OCI-LY1 (cell line): Measurements from ENCODE around the gene COMMD1.
A peak's percentile ranks its signal among the peaks of the same experiment; 100 is the strongest.

Experiments
- H2AFZ ChIP-seq: fragments of 200-600 bp; sonication (generic), shearing (Covaris generic); 2 replicates; pipeline ENCODE4 v1.6.0; 2014; ENCODE audit warnings: antibody characterized with exemption, mild to moderate bottlenecking, low read length
- H3F3A ChIP-seq: fragments of 200-600 bp; sonication (generic), shearing (Covaris generic); 2 replicates; pipeline ENCODE4 v1.6.0; 2014; ENCODE audit warnings: mild to moderate bottlenecking, antibody characterized with exemption, low read length, moderate library complexity; ENCODE audit not compliant: insufficient read depth
- H3K27ac ChIP-seq: fragments of 200-600 bp; sonication (generic); 2 replicates; pipeline ENCODE4 v1.5.1; 2014; ENCODE audit warnings: low read length, mixed run types, mild to moderate bottlenecking, low read depth; ENCODE audit not compliant: poor library complexity, severe bottlenecking
- H3K27me3 ChIP-seq: fragments of 200-600 bp; sonication (generic); 2 replicates; pipeline ENCODE4 v1.6.0; 2014; ENCODE audit warnings: antibody characterized with exemption, mild to moderate bottlenecking, low read length, moderate library complexity; ENCODE audit not compliant: insufficient read depth
- H3K36me3 ChIP-seq: fragments of 200-600 bp; sonication (generic); 2 replicates; pipeline ENCODE4 v1.6.1; 2014; ENCODE audit warnings: mild to moderate bottlenecking, antibody characterized with exemption, low read length, moderate library complexity, mixed read lengths; ENCODE audit not compliant: insufficient read depth
- H3K4me1 ChIP-seq: fragments of 200-600 bp; sonication (generic); 2 replicates; pipeline ENCODE4 v1.5.1; 2014; ENCODE audit warnings: mild to moderate bottlenecking, low read length, moderate library complexity; ENCODE audit not compliant: insufficient read depth, severe bottlenecking
- H3K4me2 ChIP-seq: fragments of 200-600 bp; sonication (generic), shearing (Covaris generic); 2 replicates; pipeline ENCODE4 v1.6.1; 2014; ENCODE audit warnings: low read length
- H3K4me3 ChIP-seq: fragments of 200-600 bp; sonication (generic); 2 replicates; pipeline ENCODE4 v1.5.1; 2014; ENCODE audit warnings: low read length, low read depth, mild to moderate bottlenecking, mixed read lengths; ENCODE audit not compliant: poor library complexity, severe bottlenecking
- H3K79me2 ChIP-seq: fragments of 200-600 bp; shearing (Covaris generic); 2 replicates; pipeline ENCODE4 v1.6.1; 2016; ENCODE audit warnings: mixed run types, low read length, mixed read lengths; ENCODE audit not compliant: insufficient read depth
- H3K9ac ChIP-seq: fragments of 200-600 bp; sonication (generic), shearing (Covaris generic); 2 replicates; pipeline ENCODE4 v1.6.1; 2014; ENCODE audit warnings: mild to moderate bottlenecking, low read length, mixed read lengths
- H3K9me2 ChIP-seq: fragments of 200-600 bp; sonication (generic), shearing (Covaris generic); 2 replicates; pipeline ENCODE4 v1.6.1; 2014; ENCODE audit warnings: low read depth, mild to moderate bottlenecking, low read length, mixed read lengths
- H3K9me3 ChIP-seq: fragments of 200-600 bp; shearing (Covaris generic); 2 replicates; pipeline ENCODE4 v1.6.1; 2014; ENCODE audit warnings: low read length, mixed read lengths
- H4K20me1 ChIP-seq: fragments of 200-600 bp; sonication (generic), shearing (Covaris generic); 2 replicates; pipeline ENCODE4 v1.6.0; 2016; ENCODE audit warnings: mild to moderate bottlenecking, low read length; ENCODE audit not compliant: insufficient read depth
- EZH2 ChIP-seq: fragments of 200-600 bp; sonication (generic), shearing (Covaris generic); IDR thresholded peaks from 2 replicates; pipeline ENCODE4 v1.8.0; 2017; ENCODE audit warnings: borderline replicate concordance, mixed run types, mild to moderate bottlenecking, antibody characterized with exemption, low read length, moderate library complexity, mixed read lengths
- TF ChIP-seq, protein P1 (sequence below): fragments of 200-600 bp; sonication (generic), shearing (Covaris generic); IDR thresholded peaks from 2 replicates; pipeline ENCODE4 v1.5.1; 2017; ENCODE audit warnings: mild to moderate bottlenecking, antibody characterized with exemption, low read length, moderate library complexity, mixed read lengths

COMMD1 gene

DNA sequence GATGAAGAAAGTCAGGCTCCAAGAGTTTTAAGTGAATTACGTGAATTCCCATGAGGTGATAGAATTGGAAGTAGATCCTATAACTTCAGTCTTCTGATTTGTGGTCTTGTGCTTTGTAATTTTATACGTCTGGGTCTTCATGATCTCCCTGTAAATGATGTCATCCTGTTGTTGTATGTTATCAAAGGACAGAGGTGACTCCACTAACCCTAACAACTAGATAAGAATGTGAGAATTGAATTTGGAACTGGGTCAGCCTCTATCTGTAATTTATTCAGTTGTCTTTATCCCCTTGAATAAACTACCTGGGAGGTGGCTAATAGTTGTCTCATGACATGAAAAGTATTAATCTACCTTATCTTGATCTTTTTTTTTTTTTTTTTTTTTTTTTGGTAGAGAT, 204.1 kb downstream of the COMMD1 start:
- Histone ChIP-seq H3K79me2 (no peaks in the 10 kb centered on the region), H3K9me2 (no peaks in the 10 kb centered on the region)
- TF ChIP-seq, protein P1, sequence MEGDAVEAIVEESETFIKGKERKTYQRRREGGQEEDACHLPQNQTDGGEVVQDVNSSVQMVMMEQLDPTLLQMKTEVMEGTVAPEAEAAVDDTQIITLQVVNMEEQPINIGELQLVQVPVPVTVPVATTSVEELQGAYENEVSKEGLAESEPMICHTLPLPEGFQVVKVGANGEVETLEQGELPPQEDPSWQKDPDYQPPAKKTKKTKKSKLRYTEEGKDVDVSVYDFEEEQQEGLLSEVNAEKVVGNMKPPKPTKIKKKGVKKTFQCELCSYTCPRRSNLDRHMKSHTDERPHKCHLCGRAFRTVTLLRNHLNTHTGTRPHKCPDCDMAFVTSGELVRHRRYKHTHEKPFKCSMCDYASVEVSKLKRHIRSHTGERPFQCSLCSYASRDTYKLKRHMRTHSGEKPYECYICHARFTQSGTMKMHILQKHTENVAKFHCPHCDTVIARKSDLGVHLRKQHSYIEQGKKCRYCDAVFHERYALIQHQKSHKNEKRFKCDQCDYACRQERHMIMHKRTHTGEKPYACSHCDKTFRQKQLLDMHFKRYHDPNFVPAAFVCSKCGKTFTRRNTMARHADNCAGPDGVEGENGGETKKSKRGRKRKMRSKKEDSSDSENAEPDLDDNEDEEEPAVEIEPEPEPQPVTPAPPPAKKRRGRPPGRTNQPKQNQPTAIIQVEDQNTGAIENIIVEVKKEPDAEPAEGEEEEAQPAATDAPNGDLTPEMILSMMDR = no peak
- TF ChIP-seq EZH2 = no peak

DNA sequence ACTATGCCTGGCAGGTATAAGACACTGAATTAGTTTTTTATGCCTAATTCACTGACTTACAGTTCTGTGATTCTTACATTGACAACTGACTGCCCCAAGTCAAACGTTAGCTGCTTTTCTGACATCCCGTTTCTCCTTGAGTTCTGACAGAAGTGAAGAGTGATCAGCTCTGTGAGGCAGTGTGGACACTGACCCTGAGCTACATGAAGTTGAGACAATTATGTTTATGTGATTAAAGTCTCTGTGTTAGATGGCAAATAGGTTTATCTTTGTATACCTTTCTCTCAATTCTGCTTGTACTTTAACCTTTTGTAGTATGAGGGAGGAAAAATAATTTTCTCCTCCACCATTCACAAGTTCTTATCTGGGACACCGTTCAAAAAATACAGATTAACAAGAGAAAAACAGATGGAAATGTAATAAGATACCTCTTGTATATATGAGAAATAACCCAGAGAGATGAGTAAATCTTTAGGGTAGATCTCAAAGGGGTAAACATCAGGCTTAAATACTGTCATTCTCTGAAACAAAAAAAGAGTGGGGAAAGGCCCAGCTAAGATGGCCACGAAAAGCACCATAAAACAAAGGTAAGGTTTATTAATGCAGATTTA, 205.0 kb downstream of the COMMD1 start:
- H4K20me1 ChIP-seq = no peaks in the 10 kb centered on the region
- H3K9me3 ChIP-seq = no peaks in the 10 kb centered on the region
- no peak overlapping the region for H3K27ac ChIP-seq
- H3K27me3 ChIP-seq = no peaks in the 10 kb centered on the region
- no peaks in the 10 kb centered on the region for H3K79me2 ChIP-seq
- no peaks in the 10 kb centered on the region for H3K9me2 ChIP-seq
- H3K4me2 ChIP-seq = no peak overlapping the region
- H3K4me1 ChIP-seq = peaks cover 33% of the 10 kb centered on the region
- H3F3A ChIP-seq = 0 out of 2 replicates have a peak, but pooled peaks cover 2% of the 10 kb centered on the region
- H3K4me3 ChIP-seq = no peak overlapping the region
- no peak overlapping the region for H2AFZ ChIP-seq
- H3K36me3 ChIP-seq = no peaks in the 10 kb centered on the region
- no peak overlapping the region for H3K9ac ChIP-seq
- TF ChIP-seq, protein P1 = no peak
- no peak for TF ChIP-seq EZH2

More for the DNA sequence above, 204.1 kb downstream of the COMMD1 start:
- H3K36me3 ChIP-seq = no peaks in the 10 kb centered on the region
- H3K27me3 ChIP-seq = no peaks in the 10 kb centered on the region
- 0 out of 2 replicates have a peak, but pooled peaks cover 2% of the 10 kb centered on the region for H3F3A ChIP-seq
- H3K4me3 ChIP-seq = no peak overlapping the region
- peaks cover 24% of the 10 kb centered on the region for H3K4me1 ChIP-seq
- H3K27ac ChIP-seq = no peak overlapping the region
- no peak overlapping the region for H2AFZ ChIP-seq
- no peak overlapping the region for H3K4me2 ChIP-seq
- H3K9ac ChIP-seq = no peak overlapping the region
- no peaks in the 10 kb centered on the region for H3K9me3 ChIP-seq
- no peaks in the 10 kb centered on the region for H4K20me1 ChIP-seq

DNA sequence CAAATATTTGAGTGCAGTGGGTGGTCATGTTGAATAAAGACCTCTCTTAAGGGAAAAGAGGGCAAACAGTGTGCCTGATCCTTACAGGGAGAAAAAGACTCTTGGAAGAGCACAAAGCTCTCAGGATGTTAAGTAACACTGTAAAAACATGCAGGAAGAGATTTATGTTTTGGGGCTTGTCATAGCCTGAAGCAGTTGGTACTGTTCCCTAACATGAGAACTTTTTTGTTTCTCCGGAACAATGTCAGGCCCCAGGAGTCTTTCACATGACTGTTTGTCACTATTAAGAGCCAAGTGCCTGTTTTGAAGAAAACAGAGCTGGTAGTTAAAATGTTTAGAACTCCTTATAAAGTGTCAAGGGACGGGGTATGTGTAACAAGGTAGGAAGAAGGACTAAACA, 206.7 kb downstream of the COMMD1 start:
- Histone ChIP-seq H3K4me1 (peaks cover 43% of the 10 kb centered on the region), H3K9ac (no peak overlapping the region), H3K79me2 (no peaks in the 10 kb centered on the region), H2AFZ (no peak overlapping the region), H3K36me3 (no peaks in the 10 kb centered on the region), H3K9me2 (no peaks in the 10 kb centered on the region), H3K9me3 (no peaks in the 10 kb centered on the region), H3K4me2 (no peak overlapping the region), H3K27me3 (no peaks in the 10 kb centered on the region), H3F3A (0 out of 2 replicates have a peak, but pooled peaks cover 2% of the 10 kb centered on the region), H4K20me1 (no peaks in the 10 kb centered on the region), H3K4me3 (no peak overlapping the region), H3K27ac (peak overlapping the region; percentile 6)
- TF ChIP-seq EZH2 = no peak
- TF ChIP-seq, protein P1 = no peak
